T-helper 17 cell (primary cell): Measurements from ENCODE around the gene SFXN5. TPM values are rescaled to one million over a fixed set of nuclear protein-coding genes. Genes with fewer than 3 reads are reported as not detected.
A peak's percentile ranks its signal among the peaks of the same experiment; 100 is the strongest.

Experiments
- ATAC-seq: fragments of 150-1000 bp; cut with Tn5 transposase; 2 replicates; pipeline ENCODE4 v1.10.0; 2021; ENCODE audit warnings: mild to moderate bottlenecking, moderate library complexity
- DNase-seq, 3 donors: peaks; one replicate each; pipeline versions ENCODE4 v3.0.0 to v3.0.0-alpha.2; 2020 to 2021
- H3K9me3 ChIP-seq: one replicate; pipeline ENCODE4 v1.7.0; 2013; ENCODE audit warnings: low read length, mild to moderate bottlenecking; ENCODE audit not compliant: control insufficient read depth, poor library complexity, severe bottlenecking
- H3K27ac Mint-ChIP-seq: one replicate; pipeline ENCODE4 v1.8.0; 2022; ENCODE audit warnings: mild to moderate bottlenecking, moderate library complexity, mixed read lengths
- H3K27me3 Mint-ChIP-seq: one replicate; pipeline ENCODE4 v1.8.0; 2022; ENCODE audit warnings: mixed read lengths
- H3K36me3 Mint-ChIP-seq: one replicate; pipeline ENCODE4 v1.8.0; 2022; ENCODE audit warnings: low read depth, mixed read lengths
- H3K4me1 Mint-ChIP-seq: one replicate; pipeline ENCODE4 v1.8.0; 2022; ENCODE audit warnings: mild to moderate bottlenecking, mixed read lengths
- H3K4me3 Mint-ChIP-seq: one replicate; pipeline ENCODE4 v1.8.0; 2022; ENCODE audit warnings: mild to moderate bottlenecking, moderate library complexity, mixed read lengths
- total RNA-seq, 4 donors: library from RNA in 2 of 4; stranded (reverse) in 2 of 4; gene quantifications; one replicate each; pipeline ENCODE4 v1.2.3 and lab custom pipeline; 2022 to 2026

Gene SFXN5
- total RNA-seq, 2 donors from 2014 or later: 7.0 to 10.0 TPM

- DNase-seq: no peak
- no peaks in the 10 kb centered on the region for H3K9me3 ChIP-seq
- Mint-ChIP-seq H3K4me1 (no peaks in the 10 kb centered on the region), H3K4me3 (no peak overlapping the region), H3K36me3 (no peaks in the 10 kb centered on the region), H3K27me3 (no peaks in the 10 kb centered on the region), H3K27ac (no peak overlapping the region)
- ATAC-seq: no peak
Observed at GRCh38 chr2:73000808-73001570, 70.5 kb downstream of the SFXN5 start.

DNA sequence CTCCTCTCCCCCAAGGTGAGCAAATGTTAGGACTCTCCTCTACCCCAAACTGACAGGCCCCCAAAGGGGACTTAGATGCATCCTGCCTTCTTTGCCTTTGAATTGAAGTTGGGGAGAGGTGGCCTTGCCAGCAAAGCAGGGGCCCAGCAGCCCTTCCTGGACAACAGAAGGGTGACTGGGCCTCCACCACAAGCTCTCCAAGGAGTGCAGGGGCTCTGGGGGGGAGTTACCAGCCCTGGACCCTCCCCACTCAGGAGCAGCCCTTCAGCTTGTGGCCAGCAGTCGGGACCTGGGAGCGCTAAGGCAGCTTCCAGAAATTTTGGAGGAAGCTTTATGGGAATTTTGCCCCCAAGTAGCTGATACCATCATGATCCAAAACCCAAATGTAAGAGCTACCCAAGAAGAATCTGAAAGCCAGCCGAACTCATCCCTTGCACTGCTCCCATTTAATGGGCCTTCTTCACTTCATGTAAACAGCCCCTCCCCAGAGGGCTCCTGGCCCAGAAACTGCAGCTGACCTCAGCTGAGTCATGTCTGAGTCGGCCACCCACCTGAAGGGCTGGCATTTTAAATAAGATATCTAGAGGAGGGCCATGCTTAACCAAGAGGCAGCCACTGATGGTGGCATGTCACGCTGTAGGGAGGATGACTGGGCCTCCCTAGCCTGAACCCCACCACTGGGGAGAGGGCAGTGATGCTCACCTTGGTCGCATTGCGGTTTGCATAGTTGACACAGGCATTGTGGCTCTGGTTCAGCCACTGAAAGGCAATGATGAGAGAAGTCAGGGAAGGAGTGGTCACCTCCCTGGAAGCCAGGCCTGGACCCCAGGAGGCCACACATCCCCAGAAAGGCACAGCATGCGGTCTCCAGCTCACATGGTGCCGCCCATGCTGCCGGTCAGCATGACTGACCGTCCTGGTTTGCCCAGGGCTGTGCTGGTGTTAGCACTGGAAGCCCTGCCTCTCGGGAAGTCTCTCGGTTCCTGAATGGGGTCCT lies 71.5 kb downstream of the SFXN5 start:
- no peaks in the 10 kb centered on the region for H3K27me3 Mint-ChIP-seq
- ATAC-seq (no peak), DNase-seq (no peak)
- H3K27ac Mint-ChIP-seq: no peak overlapping the region
- no peaks in the 10 kb centered on the region for H3K4me1 Mint-ChIP-seq
- H3K9me3 ChIP-seq: no peaks in the 10 kb centered on the region
- H3K36me3 Mint-ChIP-seq: no peaks in the 10 kb centered on the region
- H3K4me3 Mint-ChIP-seq: no peak overlapping the region

- ATAC-seq (no peak), DNase-seq (no peak)
- no peaks in the 10 kb centered on the region for H3K9me3 ChIP-seq
Observed at GRCh38 chr2:72998724-72999123, 72.8 kb downstream of the SFXN5 start.

GRCh38 chr2:72998234-72998651 lies 73.3 kb downstream of the SFXN5 start:
- ATAC-seq: no peak
- Mint-ChIP-seq H3K4me3 (no peak overlapping the region), H3K4me1 (no peaks in the 10 kb centered on the region), H3K27me3 (no peaks in the 10 kb centered on the region), H3K36me3 (no peaks in the 10 kb centered on the region), H3K27ac (no peak overlapping the region)
- DNase-seq: no peak
- H3K9me3 ChIP-seq: no peaks in the 10 kb centered on the region

More at GRCh38 chr2:72998724-72999123, 72.8 kb downstream of the SFXN5 start:
- Mint-ChIP-seq H3K27ac (no peak overlapping the region), H3K4me1 (no peaks in the 10 kb centered on the region), H3K36me3 (no peaks in the 10 kb centered on the region), H3K4me3 (no peak overlapping the region), H3K27me3 (no peaks in the 10 kb centered on the region)

DNA sequence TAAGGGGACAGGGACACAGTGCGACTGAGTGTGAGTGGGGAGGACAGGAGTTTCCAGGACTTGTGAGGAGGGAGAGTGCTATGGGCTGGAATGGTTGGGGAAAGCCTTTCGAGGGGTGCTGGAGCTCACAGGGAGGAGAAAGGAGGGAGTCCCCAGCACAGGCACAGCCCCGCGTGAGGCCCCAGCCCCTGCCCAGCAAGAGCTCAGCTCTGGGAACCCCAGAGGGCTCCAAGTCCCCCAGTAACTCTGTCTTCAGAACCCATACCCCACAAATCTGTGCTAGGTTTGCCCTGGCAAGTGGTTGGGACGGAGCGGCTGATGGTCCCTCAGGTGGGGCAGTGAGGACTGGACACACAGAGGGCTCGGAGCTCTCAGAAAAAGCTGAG lies 75.4 kb downstream of the SFXN5 start:
- H3K9me3 ChIP-seq: no peaks in the 10 kb centered on the region
- Mint-ChIP-seq H3K36me3 (no peaks in the 10 kb centered on the region), H3K4me1 (peaks cover 2% of the 10 kb centered on the region), H3K4me3 (no peak overlapping the region), H3K27ac (peak overlapping the region; percentile 67), H3K27me3 (no peaks in the 10 kb centered on the region)
- DNase-seq (no peak), ATAC-seq (no peak)

GRCh38 chr2:72995430-72996116 lies 75.9 kb downstream of the SFXN5 start:
- no peak for ATAC-seq

DNA sequence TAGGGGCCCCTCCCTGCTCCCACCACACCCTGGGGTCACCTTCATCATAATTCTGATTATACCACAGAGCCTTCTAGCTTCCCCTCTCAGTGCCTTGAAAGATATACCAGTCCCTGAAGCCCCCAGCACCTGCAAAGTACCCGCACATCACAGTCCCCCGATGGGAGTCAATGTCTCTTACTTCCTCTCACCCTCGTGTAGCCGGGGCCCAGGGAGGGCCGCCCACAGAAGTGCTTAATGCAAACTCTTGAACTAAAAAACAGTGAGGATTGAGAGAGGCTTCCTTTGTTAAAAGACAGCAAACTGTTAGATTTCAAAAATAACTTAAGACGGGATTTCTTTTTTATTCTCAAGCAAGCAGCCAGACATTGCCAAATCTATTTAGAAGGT lies 76.5 kb downstream of the SFXN5 start:
- no peak overlapping the region for H3K27ac Mint-ChIP-seq
- H3K36me3 Mint-ChIP-seq: no peaks in the 10 kb centered on the region
- H3K4me1 Mint-ChIP-seq: peaks cover 2% of the 10 kb centered on the region
- H3K4me3 Mint-ChIP-seq: no peak overlapping the region
- ATAC-seq: no peak
- no peak for DNase-seq
- no peaks in the 10 kb centered on the region for H3K9me3 ChIP-seq
- H3K27me3 Mint-ChIP-seq: no peaks in the 10 kb centered on the region

More at GRCh38 chr2:72995430-72996116, 75.9 kb downstream of the SFXN5 start:
- no peak for DNase-seq
- H3K9me3 ChIP-seq: no peaks in the 10 kb centered on the region
- Mint-ChIP-seq H3K27ac (peak overlapping the region; percentile 67), H3K4me1 (peaks cover 2% of the 10 kb centered on the region), H3K27me3 (no peaks in the 10 kb centered on the region), H3K4me3 (no peak overlapping the region), H3K36me3 (no peaks in the 10 kb centered on the region)

DNA sequence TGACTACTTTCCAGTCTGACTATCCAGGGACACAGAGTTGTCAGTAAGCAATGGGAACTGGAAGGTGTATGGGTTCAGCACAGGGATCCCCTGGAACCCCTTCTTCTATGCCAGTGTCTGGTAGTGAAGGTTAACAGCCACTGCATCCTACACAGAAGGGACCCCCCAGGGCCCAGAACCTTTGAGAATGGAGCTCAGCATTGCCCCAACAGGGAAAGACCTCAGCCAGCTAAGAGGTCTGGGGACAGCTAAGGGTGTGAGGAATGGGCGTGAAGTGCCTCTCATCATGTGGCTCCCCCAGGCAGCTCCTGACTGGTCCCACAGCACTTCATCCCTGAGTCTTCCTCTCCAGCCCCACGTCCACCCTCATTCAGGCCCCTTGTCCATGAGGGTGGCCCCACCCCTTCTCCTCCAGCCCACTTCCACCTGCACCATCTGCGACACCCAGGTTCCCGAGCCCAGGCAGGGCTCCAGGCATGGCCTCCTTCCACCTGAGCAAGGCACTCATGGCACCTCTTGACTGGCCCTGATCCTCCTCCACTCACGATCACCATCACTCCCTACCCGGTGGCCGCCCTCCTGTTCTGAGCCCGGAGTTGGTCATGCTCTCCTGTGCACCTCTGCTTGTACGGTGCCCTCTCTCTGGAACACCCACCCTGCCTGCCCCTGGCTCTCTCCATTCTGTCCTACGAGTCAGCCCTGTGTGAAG lies 77.1 kb downstream of the SFXN5 start:
- Mint-ChIP-seq H3K27ac (no peak overlapping the region), H3K4me1 (peaks cover 3% of the 10 kb centered on the region), H3K36me3 (peaks cover under 1% of the 10 kb centered on the region), H3K4me3 (no peak overlapping the region), H3K27me3 (no peaks in the 10 kb centered on the region)
- ATAC-seq (no peak), DNase-seq (no peak)
- H3K9me3 ChIP-seq: no peaks in the 10 kb centered on the region

DNA sequence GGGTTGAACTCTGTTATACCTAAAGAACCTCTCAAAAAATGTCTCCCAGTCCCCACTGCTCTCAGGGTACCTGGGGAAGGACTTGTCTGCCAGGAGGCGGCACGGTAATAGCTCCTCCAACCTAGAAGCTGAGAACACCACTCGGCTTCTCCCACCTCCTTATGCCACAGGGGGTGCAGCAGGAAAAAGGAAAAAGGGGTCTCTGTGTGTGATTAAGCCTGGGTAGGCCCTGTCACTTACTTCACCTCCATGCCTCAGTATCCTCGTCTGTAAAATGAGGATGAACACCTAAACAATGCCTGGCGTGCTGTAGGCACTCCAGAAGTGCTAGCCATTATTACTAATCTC lies 77.6 kb downstream of the SFXN5 start:
- no peak for DNase-seq
- no peak for ATAC-seq
- Mint-ChIP-seq H3K27me3 (no peaks in the 10 kb centered on the region), H3K4me1 (peaks cover 6% of the 10 kb centered on the region), H3K36me3 (peaks cover 2% of the 10 kb centered on the region), H3K27ac (no peak overlapping the region), H3K4me3 (no peak overlapping the region)
- H3K9me3 ChIP-seq: no peaks in the 10 kb centered on the region

GRCh38 chr2:72993147-72993932 lies 78.2 kb downstream of the SFXN5 start:
- H3K4me3 Mint-ChIP-seq: no peak overlapping the region
- no peaks in the 10 kb centered on the region for H3K27me3 Mint-ChIP-seq

GRCh38 chr2:72992734-72993102 lies 78.8 kb downstream of the SFXN5 start:
- ATAC-seq (no peak), DNase-seq (no peak)
- H3K27me3 Mint-ChIP-seq: no peaks in the 10 kb centered on the region
- H3K9me3 ChIP-seq: no peaks in the 10 kb centered on the region
- no peak overlapping the region for H3K27ac Mint-ChIP-seq
- H3K36me3 Mint-ChIP-seq: peaks cover 2% of the 10 kb centered on the region
- no peak overlapping the region for H3K4me3 Mint-ChIP-seq
- peaks cover 6% of the 10 kb centered on the region for H3K4me1 Mint-ChIP-seq

More at GRCh38 chr2:72993147-72993932, 78.2 kb downstream of the SFXN5 start:
- Mint-ChIP-seq H3K27ac (no peak overlapping the region), H3K36me3 (peaks cover 2% of the 10 kb centered on the region), H3K4me1 (peaks cover 6% of the 10 kb centered on the region)
- H3K9me3 ChIP-seq: no peaks in the 10 kb centered on the region
- DNase-seq: peak in 1 of 3 donors; percentile 42
- ATAC-seq: peak; percentile 60
